8988T (cell line): Measurements from ENCODE around the gene RFTN2.
"Not testable (repeated sequence)": the region's sequence is repeated elsewhere in the genome, so short reads cannot be mapped to it uniquely, and the experiment has no call there.

Experiments used
- DNase-seq: peaks from one replicate; pipeline ENCODE4 v3.0.0; 2011

RFTN2 gene, protein sequence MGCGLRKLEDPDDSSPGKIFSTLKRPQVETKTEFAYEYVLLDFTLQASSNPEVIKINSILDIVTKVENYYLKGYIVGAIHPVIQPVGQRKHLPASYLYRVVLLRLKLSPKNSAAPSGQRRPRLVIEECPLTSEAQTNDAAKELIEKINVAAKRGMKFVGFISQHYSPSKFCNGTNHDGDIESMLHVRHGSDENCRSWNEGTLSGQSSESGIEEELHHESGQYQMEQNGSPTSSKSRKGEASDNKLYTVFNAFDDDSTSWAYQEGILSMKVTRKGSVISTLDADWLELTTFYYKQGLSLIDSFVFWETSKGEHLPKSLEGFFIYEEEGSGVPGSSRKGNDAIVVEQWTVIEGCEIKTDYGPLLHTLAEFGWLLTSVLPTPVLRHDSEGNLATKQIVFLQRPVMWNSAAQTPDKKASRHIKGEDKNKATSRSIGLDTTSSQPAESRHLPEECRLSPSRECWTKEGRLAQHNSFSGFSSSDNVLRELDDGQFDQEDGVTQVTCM

GRCh38 chr2:197675246-197675645 lies at the start of gene RFTN2:
Gene RFTN2, minus strand, starts transcription at chr2:197675587. Its CDS starts 129 bp downstream, at chr2:197675458.
- DNase-seq, result no peak

DNA sequence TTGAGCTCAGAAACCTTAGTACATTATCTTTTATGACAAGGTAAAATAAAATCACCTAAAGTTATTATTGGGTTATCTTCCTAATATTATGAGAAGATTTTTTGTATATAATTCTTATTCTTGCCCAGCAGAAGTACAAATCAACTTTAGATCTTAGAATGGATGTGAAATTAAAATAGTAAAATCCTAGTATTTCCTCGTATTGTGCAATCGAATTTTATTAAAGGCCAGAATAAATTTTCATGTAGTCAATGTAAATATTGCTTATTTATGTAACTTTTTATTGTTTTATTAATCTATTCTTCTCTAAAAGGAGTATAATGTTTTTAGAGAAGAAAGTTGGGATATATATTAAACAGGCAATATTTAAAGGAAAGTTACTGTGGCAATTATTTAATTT lies 42.5 kb upstream of the RFTN2 start:
- DNase-seq, result no peak

- DNase-seq, result no peak
Observed at GRCh38 chr2:197713271-197713670, 37.9 kb upstream of the RFTN2 start.

GRCh38 chr2:197711578-197711977 lies 36.2 kb upstream of the RFTN2 start:
- DNase-seq, result no peak

DNA sequence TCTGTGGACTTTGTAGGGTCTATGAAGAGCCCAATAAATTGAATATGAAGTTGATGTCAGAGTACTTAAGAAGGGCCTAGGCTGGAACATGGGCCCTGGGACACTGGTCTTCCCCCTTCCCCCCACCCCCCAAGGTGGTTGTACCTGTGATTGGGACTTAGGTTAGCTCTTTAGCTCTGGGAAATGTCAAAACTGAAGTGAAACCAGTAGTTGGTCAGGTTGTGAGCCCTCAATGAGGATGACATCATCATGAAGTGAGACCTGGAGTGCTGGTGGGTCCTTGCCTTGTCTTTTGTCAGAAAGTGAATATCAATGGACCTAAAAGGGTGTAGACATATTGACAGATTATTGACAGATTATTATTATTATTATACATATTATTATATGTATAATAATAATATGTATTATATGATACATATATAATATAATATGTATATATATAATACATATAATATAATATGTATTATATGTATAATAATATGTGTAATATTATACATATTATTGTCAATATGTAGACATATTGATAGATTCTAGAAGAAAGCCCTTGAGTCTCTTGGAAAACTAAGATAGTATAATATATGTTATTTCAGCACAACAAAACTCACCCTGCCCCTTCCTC lies 35.1 kb upstream of the RFTN2 start:
- DNase-seq, result no peak

DNA sequence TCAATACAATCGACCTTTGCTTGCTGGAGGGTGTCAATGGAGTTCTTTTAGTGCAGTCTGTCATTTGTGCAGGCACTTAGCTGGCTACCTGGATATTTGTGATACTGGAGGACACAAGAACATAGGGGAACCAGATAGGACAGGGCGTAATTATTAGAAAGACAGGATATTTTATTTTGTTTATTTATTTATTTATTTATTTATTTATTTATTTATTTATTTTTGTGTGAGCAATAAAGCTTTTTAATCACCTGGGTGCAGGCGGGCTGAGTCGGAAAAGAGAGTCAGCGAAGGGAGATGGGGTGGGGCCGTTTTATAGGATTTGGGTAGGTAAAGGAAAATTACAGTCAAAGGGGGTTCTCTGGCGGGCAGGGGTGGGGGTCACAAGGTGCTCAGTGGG lies 33.8 kb upstream of the RFTN2 start:
- not testable (repeated sequence) for DNase-seq

DNA sequence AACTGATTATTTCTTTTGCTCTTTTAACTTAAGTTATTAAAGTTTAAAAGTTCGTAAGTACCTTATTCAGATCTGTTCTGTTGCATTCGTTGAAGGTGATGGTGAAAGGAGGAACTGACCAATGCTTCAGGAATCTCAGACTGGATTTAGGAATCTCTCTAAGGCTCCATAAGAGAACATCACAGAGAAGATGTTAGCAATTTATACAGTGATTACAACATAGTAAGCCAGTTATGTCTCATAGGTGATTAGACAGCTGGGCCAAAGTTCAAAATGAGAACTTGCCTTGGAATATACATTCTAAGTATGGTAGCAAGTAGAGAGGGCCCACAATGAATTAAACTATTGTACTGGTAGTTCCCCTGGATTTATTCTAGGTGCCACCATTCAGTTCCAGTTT lies 32.9 kb upstream of the RFTN2 start:
- DNase-seq, result no peak

DNA sequence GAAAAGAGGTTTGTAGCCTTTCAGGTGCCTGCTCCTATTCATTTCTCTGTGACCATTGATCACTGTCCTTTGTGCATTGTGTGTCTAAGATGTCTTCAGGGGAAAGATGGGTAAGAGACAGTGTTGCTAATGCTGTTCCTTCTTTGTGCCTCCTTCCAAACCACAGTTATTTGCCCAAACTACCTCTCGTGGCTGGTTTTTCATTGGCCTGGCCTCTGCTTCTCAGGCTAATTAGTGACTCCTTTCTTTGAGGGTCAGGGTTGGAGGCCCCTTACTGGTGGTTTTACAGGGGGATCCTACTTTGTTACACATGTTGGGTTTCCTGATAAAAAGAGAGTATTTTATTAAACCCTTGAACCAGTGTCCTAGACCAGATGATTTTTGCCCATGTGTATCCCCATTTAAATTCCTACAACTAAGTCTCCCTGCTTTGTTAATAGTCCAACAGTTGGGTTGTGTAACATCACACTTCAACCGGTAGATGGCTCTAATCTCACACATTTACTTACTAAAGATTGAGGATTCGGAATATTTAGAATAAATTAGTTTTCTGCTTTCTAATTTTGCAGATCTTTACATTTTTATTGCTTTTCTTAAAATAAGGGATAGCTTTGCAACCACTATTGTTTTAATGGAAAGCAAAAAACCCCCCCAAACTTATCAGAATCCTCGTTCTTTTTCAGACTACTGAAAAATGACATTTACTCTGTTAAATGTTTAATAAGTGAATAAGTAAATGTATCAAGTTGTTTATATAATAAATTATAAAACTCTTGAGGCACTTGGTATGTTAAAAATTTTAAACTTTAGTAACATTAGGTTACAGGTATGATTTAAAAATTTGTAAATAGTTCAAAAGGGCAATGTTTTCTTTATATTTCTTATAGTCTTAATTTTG lies 32.2 kb upstream of the RFTN2 start:
- no peak for DNase-seq

DNA sequence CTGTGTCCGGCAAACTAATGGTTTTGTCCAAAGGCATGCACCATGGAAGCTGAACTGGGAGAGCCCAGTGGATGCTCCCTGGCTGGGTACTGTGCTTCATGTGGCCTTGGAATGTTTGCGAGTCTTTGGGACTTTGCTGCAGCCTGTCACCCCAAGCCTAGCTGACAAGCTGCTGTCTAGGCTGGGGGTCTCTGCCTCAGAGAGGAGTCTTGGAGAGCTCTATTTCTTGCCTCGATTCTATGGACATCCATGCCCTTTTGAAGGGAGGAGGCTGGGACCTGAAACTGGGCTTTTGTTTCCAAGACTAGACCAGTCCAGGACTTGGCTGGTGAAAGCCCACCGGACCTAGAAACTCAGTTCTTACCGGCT lies 31.4 kb upstream of the RFTN2 start:
- DNase-seq, result no peak

- DNase-seq, result no peak
Observed at GRCh38 chr2:197705912-197706838, 30.8 kb upstream of the RFTN2 start.

GRCh38 chr2:197705121-197705911 lies 29.9 kb upstream of the RFTN2 start, which contains the start of gene MARS2:
Gene MARS2, plus strand, starts transcription at chr2:197705369. Its CDS starts 37 bp downstream, at chr2:197705406.
- DNase-seq, result peak; percentile 75

DNA sequence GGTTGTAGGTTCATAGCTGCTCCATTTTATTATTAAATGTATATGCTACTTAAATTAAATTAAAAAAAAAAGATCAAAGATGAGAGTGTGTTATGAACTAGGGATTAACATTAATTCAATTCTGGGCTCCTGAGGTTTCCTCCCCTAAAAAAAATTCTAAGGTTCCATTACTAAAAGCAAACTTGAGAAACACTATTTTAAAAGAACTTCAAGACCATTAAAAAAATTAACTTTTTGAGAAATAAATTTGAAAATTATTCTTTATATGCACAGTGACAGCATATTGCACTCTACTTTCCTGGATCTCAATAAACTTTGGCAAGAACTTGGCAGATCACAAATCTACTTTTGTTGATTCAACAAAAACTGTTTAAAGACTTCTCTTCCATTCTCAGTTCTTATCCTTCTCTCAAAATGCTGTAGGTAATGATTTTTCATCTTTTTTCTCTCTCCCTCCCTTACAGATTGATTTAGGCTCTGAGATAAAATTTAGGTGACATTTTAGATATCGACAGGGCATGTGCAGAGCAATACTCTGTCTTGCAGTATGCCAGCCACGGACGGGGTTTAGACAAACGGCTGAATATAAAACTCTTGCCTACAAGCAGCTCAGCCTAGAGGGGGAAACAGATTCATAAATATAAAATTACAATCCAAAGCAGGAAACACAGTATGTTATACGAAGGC lies 29.2 kb upstream of the RFTN2 start:
- DNase-seq, result no peak

- no peak for DNase-seq
Observed at GRCh38 chr2:197700960-197701359, 25.6 kb upstream of the RFTN2 start.

DNA sequence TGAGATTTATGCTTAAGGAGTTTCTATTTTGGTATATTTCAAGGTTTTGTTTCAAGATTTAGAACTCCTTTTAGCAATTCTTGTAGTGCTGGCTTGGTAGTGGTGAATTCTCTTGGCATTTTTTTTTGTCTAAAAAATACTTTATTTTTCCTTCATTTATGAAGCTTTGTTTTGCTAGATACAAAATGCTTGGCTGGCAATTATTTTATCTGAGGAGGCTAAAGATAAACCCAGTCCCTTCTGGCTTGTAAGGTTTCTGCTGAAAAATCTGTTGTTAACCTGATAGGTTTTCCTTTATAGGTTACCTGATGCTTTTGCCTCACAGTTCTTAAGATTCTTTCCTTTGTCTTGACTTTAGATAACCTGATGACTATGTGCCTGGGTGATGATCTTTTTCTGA lies 24.3 kb upstream of the RFTN2 start:
- DNase-seq, result not testable (repeated sequence)

- DNase-seq, result not testable (repeated sequence)
Observed at GRCh38 chr2:197696571-197696970, 21.2 kb upstream of the RFTN2 start.

DNA sequence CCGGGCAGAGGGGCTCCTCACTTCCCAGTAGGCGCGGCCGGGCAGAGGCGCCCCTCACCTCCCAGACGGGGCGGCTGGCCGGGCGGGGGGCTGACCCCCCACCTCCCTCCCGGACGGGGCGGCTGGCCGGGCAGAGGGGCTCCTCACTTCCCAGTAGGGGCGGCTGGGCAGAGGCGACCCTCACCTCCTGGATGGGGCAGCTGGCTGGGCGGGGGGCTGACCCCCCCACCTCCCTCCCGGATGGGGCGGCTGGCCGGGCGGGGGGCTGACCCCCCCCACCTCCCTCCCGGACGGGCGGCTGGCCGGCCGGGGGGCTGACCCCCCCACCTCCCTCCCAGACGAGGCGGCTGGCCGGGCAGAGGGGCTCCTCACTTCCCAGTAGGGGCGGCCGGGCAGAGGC lies 20.6 kb upstream of the RFTN2 start:
- not testable (repeated sequence) for DNase-seq

GRCh38 chr2:197695206-197695605 lies 19.8 kb upstream of the RFTN2 start:
- not testable (repeated sequence) for DNase-seq

- DNase-seq, result no peak
Observed at GRCh38 chr2:197677483-197677882, 2.1 kb upstream of the RFTN2 start.

GRCh38 chr2:197677056-197677455 lies 1.7 kb upstream of the RFTN2 start:
- no peak for DNase-seq

DNA sequence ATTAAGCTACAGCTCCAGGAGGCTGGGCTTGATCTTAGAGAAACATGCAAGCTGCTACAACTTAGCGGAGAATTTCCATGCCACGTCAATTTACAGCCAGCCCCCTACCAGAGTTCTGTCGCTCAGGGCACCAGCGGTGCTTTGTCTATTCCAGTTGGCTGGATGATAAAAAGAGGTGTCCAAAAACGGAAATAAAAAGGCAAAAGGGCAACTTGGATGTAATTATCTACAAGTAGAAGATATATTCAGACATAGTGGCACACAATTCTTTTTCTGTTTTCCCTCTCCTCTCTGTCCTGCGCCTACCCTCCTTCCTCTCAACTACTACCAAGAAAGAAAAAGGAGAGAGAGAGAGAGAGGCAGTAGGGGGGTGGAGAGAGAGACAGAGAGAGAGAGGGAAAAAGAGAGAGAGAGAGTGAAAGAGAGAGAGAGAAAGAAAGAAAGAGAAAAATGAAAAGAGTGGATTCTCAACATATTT lies 363 bp upstream of the RFTN2 start:
- DNase-seq, result no peak
